DMS53 (cell line): ENCODE data around the gene DGKG.

Source experiments
- DNase-seq: peaks from one replicate; lab custom pipeline; 2025; lab: John Stamatoyannopoulos, UW

DGKG gene

DNA sequence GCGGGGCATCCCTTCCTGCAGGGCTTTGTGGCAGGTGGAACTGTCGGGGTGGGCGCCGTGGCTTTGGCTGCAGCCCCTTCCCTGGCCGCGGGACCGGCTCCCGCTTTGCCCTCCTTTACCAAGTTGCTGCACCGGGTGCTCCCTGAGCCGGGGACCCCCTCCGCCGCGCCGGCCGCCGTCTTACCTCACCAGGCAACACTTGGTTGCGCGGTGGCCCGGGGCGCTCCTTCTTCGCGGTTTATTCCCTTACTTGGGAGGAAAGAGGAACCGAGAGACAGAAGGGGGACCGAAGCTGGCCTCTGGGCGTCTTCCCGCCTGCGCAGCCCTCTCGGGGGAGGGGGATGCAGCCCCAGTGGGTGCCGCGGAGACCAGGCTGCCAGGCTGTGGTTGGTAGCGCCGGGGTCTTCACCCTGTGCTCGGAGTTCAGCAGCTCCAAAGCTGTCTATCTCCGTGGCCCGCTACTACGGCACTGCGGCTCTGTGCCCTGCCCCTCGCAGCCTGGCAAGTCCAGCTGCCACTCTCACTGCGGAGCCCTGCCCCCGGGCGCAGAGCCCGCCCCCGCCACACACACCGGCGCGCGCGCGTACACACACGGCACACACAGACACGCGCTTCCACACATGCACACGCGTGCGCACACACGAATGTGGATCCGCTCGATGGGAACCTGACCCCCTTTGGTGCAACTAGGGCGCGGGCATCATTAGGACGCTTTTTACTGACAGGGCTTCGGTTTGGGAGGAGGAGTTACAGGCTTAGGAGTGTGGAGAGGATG is at the start of gene DGKG:
DGKG (minus strand) TSS at position 473 of the 775 bp plus-strand sequence. CDS start 41,775 bp downstream, outside the sequence.
- DNase-seq: peak; percentile 74

DNA sequence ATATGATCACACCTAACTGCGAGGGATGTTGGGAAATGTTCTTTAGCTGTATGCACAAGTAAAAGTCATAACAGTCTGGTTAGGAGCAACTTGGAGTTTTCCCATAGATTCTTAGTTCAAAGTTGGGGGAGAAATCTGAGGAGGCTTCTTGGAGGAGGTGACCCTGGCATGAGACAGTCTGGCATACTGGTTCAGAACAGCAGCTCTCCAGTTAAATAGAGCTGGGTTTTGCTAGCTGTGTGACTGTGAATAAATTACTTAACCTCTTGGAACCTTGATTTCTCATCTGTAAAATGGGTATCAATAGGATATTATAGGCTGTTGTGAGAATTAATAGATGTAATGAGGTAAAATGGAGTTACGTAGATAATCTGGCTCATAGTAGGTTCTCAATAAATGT is 49.1 kb upstream of the DGKG start:
- no peak for DNase-seq

DNA sequence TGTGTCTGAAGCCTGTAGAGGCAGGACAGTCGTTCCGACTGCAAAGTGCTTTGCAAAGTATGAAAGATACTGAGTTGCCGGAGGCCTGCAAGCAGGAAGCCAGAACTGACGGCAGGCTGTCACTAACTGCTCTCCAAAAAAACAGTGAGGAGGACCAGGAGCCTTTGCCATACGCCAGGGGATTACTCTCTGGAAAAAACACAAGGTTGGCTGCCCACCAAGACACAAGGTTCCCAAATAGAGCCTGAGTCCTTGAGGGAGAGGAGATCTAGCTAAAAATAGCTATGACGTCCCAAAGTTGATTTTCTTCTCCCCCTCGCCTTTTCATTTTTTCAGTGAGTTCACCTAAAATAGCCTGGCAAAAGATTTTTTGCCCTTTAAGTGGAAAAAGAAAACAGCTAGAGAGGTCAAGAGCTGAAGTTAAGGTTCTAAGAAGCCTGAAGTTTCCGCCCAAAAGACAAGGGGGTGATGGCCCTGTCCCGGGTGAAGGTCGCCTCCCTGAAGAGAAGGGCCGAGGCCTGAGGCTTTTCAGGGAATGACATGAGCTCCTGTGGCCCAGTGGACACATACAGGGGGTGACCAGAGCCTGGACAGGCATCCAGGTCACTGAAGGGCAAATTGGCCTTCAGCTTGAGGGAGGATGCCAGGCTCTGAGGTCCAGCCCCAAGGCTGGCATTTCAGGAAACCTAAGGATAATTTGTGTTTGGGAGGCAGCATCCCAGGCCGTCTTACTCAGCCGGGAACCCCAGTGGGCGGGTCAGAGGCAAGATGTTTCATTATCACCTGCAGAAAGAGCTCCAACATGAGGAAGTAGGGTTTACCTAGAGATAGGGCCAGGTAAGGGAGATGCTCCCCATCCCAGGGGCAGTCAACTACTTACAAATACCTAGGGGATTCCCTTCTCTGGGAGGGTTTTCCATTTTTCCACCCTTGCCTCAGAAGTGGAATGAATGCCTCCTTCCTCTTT is 44.9 kb upstream of the DGKG start:
- no peak for DNase-seq

DNA sequence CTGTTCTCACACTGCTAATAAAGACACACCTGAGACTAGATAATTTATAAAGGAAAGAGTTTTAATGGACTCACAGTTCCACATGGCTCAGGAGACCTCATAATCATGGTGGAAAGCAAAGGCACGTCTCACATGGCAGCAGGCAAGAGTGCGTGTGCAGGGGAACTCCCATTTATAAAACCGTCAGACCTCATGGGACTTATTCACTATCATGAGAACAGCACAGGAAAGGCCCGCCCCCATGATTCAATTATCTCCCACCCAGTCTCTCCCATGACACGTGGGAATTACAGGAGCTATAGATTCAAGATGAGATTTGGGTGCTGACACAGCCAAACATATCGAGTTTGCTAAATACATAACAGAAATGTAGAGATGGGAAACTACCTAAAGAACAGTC is 39.5 kb upstream of the DGKG start:
- DNase-seq: no peak

DNA sequence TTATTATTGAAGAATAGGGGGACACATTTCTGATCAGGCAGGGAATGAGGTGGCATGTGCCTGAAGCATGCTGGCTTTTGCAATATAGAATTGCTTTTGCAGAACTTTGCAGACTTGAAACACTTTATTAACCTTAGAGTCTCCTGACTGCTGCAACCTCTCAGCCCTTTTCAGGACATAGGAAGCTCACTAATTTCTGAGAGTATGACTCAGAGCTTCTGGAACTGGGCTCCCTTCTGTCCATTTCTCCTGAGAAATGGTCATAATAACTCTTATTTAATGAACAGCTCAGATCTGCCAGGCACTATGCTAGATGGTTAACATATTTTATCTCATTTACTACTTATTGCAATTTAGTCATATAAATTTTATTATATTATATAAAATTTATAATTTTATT is 38.6 kb upstream of the DGKG start:
- no peak for DNase-seq

DNA sequence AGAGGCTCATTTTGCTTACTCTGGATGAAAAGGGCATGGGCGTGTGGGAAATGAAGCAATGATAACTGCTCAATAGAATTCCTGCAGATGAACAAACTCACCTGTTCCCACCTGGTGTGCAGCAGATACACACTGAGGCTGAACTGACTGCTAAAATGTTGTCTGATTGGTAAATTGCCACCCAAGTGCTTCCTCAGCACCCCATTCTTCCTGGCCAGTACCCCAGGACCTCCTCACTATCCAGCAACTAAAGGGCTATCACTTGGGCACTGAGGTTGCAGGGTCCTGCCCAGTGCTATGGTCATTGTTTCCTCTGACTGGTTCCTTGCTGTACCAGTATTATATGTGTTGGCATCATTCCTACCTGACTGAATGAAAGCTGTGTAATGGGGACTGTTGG is 38.0 kb upstream of the DGKG start:
- DNase-seq: no peak

DNA sequence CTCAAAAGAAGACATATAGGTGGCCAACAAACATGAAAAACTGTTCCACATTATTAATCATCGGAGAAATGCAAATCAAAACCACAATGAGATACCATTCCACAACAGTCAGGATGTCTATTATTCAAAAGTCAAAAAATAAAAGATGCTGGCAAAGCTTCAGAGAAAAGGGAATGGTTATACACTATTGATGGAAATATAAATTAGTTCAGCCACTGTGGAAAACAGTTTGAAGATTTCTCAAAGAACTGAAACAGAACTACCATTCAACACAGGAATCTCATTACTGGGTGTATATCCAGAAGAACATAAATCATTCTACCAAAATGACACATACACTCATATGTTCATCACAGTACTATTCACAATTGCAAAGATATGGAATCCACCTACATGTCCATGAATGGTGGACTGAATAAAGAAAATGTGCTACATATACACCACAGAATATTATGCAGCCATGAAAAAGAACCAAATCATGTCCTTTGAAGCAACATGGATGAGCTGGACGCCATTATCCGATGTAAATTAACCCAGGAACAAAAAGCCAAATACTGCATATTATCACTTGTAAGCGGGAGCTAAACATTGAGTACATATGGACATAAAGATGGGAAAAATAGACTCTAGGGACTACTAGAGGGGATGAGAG is 32.7 kb upstream of the DGKG start:
- DNase-seq: no peak

DNA sequence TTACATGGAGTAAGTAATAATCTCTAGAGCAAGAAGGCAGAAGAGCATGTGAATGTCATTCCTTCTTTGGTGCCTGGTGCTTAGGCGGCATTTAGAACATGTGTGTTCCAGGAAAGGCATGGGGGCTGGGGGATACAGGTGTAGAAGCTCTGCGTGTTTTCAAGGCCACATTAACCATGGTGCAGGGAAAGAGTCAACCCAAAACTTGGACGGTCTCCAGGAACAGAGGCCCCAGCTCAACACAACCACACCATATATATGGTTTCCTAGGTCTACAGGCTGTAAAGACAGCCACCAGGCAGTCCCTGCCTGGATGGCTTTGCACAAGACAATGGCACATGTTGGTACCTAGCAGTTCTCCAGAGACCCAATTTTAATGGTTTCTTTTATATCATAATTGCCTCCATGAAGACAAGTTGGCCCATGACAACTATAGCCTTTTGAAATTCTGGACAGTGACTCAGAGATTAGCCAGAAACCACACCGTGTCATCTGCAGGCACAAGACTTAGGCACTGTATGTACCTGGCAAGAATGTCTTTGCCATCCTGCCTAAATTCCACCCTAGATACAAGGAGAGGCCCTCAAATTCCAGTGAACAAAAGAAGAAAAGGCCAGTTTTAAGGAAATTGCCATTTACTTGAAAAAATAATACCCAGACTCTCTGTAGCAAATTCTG is 25.0 kb upstream of the DGKG start:
- no peak for DNase-seq

DNA sequence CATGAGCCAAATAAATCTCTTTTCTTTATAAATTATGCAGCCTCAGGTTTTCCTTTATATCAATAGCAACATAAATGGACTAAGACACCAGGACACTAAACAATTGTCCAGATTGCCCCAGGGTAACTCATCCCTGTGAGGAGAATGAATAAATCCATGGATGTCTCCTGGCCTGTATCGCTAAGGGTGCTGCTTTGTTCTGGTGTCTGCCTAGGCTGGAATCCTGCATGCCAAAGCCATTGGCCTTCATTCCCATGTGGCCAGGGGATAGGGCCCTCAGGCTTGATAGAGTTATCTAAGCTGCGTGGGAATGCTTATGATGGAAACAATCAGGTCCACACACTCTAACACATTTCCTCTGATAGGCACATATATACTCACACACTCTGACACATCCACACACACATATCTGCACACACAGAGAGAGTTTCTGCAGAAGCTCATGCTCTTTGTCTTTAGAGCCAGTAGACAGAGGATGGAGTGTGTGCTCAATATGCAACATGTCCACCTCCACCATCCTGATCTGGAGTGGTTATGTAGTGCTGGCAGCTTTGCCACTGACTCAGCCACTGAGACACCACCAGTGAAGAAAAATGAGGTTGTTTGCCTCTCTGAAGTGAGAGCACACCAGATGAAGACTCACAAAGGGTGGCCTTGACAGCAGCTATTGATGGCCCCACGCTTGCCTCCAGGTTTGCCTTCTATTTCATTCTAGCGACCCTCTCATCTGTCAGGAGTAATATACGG is 24.0 kb upstream of the DGKG start:
- DNase-seq: no peak

DNA sequence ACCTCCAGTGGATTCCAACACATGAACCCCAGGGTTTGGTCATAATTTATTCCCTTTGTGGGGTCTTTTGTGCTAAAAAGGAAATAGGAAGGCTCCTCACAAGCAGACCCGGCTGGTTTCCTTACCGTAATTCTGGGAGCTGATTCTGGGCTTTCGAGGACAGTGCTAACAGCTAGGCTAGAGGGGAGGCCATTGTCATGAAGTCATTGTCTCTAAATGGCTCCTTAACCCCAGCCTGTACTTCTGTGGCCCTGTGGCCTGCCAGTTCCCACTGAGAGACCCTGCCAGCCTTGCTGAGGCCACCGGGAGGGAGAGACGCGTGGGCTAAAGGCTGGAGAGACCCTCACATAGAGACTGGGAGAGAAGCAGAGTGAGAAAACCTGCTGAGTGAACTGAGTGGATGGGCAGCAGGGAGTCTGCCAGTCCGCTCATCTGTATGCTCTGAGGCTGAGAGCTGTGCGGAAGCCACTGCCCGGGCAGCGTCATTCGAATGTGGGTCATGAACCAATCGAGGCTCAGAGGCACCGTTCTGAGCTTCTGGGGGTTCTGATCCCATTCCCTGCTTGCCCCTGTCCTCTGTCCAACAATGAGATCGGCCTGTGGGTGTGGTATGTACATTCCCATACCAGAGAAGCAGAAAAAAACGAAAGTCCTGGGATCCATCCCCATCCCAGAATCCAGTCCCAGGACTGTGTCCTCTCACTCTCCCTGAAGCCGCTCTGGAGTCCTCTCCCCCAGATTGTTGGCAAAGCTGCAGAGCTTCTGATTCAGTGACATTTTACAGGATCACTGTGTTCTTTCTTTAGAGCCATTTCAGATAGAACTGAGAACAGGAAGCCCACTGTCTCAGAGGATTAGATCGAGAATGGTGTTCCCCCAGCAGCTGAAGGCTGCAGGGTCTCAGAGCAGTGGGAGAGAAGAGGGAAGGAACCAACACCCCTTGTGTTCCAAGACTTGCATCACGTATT is 21.3 kb upstream of the DGKG start:
- DNase-seq: no peak

DNA sequence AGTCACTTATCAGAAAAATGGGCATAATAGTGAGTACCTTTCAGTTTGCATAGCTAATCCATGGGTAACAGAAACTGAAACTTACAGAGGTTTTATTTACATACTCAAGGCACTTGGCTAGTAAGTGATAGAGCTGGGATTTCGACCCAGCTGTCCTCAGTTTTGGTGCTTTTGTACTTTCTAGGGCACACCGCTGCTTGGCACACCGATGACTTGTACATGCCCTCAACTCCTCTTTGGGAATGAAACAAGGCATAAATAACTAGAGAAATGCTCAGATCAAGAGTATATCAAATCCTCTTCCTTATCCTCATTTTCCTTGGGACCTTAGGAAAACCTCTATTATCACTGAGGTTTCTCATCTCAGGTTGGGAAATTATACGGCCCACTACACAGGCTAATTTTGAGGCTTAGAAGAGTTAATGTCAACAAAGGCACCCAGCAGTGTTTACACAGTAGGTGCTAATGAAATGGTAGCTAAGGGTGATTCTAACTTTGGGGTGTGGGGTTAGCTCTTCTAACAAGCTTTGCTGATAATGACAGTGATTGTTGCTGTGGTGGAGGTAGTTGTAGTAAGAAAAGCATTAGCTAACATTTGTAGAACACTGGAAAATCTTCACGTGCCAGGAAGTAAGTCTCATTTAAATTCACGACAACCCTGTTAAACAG is 20.3 kb upstream of the DGKG start:
- peak; percentile 53 for DNase-seq

DNA sequence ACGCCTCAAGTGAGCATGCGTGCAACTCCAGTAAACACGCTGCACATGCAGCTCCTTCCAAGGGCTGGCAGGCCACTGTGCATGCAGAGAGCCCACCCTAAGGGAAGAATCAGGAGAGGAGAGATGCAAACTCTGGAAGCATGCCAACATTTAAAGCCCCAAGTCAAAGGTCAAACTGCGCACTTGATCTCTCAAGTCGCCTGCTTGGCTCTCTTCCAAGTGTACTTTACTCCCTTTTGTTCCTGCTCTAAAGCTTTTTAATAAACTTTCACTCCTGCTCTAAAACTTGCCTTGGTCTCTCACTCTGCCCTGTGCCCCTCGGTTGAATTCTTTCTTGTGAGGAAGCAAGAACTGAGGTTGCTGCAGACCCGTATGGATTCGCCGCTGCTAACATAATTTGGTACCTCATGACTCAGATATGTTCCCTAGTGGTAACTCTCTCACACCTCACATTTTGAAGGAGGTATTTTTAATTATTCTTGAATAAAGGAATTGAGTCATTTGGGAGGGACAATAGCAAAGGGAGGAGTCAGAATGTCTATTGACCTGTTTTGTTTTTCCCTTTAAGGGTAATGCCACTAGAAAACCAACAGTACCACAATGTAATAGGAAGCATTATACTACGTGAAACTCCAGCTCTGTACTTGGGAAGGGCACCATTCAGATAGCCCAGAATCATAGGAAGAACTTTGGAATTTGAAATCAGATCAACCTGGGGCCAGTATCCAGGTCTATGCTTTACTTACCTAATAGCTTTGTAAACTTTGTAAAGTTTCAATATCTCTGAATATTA is 19.6 kb upstream of the DGKG start:
- DNase-seq: peak; percentile 46

DNA sequence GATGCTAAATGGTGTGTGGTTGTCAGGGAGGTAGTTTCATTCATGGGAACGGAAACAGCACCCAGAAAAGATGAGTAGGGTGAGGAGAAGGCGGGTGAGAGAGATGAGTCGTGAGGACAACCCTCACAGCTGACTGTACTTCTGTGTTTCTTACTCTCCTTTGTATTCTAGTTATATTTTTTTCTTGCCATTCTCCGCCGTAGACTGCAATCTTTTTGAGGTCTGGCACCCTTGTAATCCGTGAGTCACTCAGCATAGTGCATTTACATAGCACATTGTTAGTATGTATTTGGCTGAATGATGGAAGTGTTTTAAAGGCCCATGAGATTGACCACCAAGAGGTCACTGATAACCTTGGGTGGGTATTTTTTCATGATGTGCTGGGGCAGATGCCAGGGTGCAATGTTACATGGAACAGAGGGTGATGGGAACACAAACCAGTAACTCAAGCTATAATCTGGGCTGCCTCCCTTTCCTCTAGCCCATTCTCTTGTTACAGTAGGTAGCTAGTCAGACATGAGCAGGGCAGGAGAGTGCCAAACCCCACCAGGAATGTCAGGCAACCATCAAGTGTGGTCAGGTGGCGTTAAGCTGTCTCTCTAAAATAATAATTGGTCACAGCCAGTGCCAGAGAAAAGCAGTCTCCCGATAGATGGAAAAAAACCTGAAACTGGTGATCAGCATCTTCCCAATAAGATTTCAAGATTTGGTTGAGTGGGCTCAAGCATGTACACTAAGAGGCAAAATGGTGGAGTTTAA is 18.8 kb upstream of the DGKG start:
- no peak for DNase-seq

DNA sequence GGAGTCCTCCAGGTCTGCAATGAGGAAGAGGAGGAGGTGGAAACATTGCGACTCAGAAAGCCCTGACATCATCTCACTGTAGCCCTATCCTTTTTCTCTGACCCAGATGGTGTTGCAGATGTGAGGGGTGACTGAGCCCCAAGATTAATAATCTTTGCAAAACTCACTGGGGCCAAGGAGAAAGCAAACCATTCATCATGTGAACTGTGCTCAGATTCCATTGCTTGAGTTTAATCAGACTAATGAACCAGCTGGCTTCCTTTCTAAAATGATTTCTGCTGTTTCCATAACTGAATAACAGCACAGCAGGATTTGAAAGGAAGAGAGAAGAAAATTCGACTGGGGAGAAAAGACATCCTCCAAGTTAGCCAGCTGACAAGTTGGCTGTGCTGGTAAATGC is 13.4 kb upstream of the DGKG start:
- DNase-seq: no peak

DNA sequence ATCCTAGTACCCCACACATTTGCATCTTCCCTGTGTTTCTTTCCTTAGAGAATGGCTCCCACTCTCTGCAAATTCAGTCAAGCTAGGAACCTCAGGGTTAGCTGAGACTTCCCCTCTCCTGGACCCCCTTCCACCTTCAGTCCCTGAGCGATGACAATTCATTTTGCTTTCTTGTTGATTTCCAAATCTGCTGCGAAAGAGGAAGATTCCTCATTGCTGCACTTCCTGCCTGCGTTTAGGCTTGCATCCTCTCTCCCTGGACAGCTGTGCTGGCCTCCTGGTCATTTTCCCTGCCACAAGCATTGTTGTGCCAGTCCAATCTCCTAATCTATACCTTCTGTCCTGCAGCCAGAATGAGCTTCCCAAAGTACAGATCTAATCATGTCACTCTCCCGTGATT is 12.3 kb upstream of the DGKG start:
- DNase-seq: no peak

DNA sequence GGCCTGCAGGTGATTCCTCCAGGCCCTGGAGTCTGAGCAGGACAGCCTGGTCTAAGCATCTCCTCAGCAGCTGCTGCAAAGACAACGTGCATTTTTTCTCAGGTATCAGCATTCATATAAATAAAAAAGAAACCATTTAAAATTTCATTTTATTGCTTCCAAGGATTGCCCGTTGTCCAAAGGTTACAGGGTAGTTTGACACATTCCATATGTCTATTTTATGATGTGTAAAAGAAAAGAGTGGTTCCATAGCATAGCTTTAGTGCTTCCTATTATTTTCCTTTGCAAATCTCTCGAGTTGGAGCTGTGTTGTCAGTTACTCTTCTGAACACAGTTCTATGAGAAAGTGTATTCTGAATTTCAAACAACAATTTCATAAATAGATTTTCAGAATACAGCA is 7.2 kb upstream of the DGKG start:
- no peak for DNase-seq

DNA sequence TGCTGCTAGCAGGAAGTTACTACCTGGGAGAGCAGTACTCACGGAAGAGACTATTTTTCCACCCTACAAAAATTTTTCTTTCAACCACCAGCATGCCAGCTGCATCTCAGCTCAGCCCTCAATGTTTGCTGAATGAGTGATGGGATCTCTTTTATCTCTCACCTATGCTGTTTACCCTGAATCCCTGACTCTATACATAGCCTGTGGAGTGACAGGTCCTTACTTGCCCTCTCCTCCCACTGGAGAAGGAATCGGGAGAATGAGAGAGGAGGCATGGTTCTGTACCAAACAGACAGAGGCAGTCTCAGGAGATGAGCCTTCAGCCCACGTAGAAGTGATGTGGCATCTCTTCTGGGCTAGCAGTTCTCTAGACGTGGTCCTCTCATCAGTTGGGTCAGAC is 6.7 kb upstream of the DGKG start:
- peak; percentile 76 for DNase-seq

DNA sequence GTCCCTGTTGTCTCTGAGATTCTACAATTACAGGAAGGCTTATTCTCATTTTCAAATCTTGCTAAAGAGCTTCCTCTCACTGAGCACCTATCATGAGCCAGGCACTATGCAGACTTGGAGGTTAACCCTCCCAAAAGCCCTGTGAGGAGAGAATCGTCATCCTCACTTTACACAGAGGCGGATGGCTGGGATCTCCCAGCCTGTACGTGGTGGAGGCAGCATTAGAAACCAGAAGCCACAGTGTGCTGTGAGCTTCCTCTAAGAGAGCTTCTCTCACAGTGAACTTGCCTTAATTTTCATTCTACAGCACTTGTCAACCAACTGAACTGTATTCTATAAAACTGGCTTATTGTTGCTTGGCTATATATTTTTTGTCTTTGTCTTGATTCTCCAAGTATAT is 6.1 kb upstream of the DGKG start:
- DNase-seq: peak; percentile 16
